ENCODE data around the gene P2RY14.

DNA sequence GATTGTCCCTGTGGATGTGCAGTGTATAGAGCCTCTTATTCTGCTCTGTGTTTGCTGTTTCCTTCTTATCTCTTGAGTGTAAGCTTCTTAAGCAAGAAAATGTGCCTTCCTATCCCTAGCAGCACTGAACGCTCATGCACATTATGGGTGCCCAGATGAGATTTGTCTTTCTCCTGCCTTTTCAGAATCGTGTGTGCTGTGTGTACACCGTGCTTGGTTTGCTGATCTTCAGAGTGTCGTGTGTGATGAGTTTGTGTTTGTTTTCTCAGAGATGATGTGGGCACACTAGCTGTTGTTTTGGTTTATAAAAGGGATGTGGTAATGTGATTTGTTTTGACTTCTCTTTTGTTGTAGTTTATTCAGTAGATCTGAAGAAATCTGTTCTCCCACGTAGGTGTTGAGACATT is 95.1 kb downstream of the P2RY14 start:
- TF ChIP-seq POLR2AphosphoS5 (IDR thresholded peaks at IDR 0.05; ENCODE audit: low read depth, low read length), result no peak
- TF ChIP-seq TAF1 (IDR thresholded peaks at IDR 0.05; ENCODE audit: borderline replicate concordance, insufficient read depth, low read length), result no peak
- no peak for TF ChIP-seq FOXP2 (optimal IDR thresholded peaks at IDR 0.05; ENCODE audit: borderline replicate concordance, extremely low read depth, extremely low read length, insufficient read depth)
- no peak for TF ChIP-seq REST (IDR thresholded peaks at IDR 0.05; ENCODE audit: insufficient read depth in 1 of 2, low read depth in 2 of 2, low read length in 2 of 2)
